ENCODE measurements around the gene CELF1.

DNA sequence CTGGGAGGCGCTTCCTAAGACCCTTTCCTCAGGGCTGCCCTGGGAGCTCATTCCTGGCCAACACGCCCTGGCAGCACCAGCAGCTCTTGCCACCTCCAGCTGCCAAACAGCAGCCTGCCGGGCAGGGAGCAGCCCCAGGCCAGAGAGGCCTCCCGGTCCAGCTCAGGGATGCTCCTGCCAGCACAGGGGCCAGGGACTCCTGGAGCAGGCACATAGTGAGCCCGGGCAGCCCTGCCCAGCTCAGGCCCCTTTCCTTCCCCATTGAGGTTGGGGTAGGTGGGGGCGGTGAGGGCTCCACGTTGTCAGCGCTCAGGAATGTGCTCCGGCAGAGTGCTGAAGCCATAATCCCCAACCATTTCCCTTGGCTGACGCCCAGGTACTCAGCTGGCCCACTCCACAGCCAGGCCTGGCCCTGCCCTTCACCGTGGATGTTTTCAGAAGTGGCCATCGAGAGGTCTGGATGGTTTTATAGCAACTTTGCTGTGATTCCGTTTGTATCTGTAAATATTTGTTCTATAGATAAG lies 136.9 kb downstream of the CELF1 start:
- TF ChIP-seq, protein P1, sequence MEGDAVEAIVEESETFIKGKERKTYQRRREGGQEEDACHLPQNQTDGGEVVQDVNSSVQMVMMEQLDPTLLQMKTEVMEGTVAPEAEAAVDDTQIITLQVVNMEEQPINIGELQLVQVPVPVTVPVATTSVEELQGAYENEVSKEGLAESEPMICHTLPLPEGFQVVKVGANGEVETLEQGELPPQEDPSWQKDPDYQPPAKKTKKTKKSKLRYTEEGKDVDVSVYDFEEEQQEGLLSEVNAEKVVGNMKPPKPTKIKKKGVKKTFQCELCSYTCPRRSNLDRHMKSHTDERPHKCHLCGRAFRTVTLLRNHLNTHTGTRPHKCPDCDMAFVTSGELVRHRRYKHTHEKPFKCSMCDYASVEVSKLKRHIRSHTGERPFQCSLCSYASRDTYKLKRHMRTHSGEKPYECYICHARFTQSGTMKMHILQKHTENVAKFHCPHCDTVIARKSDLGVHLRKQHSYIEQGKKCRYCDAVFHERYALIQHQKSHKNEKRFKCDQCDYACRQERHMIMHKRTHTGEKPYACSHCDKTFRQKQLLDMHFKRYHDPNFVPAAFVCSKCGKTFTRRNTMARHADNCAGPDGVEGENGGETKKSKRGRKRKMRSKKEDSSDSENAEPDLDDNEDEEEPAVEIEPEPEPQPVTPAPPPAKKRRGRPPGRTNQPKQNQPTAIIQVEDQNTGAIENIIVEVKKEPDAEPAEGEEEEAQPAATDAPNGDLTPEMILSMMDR (IDR thresholded peaks at IDR 0.05) = no peak
- no peak for TF ChIP-seq EZH2 (IDR thresholded peaks at IDR 0.05)

Measured in neural progenitor cell (in vitro differentiated cells).